ENCODE data around the gene LIN9.
"Not testable (repeated sequence)": the region's sequence is repeated elsewhere in the genome, so short reads cannot be mapped to it uniquely, and the experiment has no call there.

The LIN9 gene

GRCh38 chr1:226272233-226272902, 36.6 kb downstream of the LIN9 start:
- DNase-seq, result peak; percentile 17

DNA sequence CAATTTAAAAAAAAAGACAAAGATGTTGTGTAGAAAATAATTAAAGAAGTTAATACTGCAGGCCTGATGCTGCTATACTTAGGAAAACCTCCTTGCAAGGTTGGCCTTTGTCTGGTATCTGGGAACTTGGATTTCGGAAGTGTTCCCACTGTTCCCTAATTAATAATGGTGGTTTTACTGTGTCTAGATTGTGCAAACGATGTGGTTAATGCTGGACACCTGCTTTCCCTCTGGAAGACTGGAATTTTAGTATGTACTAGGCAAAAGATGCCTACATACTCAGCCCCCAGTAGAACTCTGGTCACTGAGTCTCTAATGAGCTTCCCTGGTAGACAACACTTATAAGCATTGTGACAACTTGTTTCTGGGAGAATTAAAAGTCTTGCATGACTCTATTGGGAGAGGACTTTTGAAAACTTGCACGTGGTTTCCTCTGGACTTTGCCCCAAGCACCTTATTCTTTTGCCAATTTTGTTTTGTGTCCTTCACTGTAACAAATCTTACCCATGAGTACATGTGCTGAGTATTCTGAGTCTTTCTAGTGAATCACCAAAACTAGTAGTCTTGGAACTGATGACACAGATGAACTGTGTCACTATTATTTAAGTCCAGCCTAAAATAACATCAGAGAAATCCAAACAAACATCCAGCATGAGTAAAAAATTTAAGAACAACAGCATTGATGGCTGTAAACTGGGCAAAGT, 40.4 kb downstream of the LIN9 start:
- peak; percentile 26 for DNase-seq

- DNase-seq, result no peak
Measured at GRCh38 chr1:226261818-226262217, 47.1 kb downstream of the LIN9 start.

GRCh38 chr1:226255380-226255779, 53.6 kb downstream of the LIN9 start:
- no peak for DNase-seq

GRCh38 chr1:226253933-226254332, 55.0 kb downstream of the LIN9 start:
- no peak for DNase-seq

DNA sequence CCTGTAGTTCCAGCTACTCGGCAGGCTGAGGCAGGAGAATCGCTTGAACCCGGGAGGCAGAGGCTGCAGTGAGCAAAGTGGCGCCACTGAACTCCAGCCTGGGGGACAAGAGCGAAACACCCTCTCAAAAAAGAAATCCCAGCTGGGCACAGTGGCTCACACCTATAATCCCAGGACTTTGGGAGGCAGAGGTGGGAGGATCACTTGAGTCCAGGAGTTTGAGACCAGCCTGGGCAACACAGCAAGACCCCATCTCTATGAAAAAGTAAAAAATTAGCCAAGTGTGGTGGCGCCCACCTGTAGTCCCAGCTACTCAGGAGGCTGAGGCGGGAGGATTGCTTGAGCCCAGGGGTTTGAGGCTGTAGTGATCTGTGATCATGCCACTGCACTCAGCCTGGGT, 56.1 kb downstream of the LIN9 start:
- not testable (repeated sequence) for DNase-seq

- no peak for DNase-seq
Measured at GRCh38 chr1:226250511-226250910, 58.5 kb downstream of the LIN9 start.

DNA sequence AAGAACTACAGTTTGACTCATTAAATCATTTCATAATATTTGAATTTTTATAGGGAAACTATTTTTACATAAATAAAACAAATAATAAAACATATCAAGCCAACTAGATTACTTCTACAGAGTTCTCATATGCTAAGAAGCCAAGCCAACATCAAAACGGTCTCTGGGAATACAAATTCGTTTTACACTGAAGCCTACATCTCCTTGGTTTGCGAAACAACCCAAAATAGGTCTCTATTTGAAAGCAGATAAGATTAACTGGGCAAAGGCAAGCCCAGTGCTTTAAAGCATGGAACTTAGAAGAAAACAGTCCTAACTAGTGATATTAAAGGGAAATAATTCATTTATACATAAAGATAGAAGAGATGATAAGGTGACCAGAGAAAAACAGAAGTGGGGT, 60.2 kb downstream of the LIN9 start:
- DNase-seq, result no peak

GRCh38 chr1:226248091-226248490, 60.9 kb downstream of the LIN9 start:
- DNase-seq, result no peak

DNA sequence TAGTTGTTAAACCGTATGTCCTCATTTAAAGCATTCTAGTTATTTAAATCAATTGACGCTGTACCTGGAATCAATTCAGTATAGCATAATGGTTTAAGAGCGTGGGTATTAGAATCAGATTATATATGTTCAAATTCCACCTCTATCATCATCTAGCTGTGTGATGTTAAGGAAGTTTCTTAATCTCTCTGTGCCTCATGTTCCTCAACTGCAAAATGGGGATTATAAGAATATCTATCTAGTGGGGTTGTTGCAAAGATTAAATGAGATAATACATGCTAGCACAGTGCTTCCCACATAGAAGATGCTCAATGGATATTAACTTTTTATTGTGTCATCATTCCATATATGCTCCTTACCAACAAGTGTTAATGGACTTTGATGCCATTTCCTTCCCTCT, 69.5 kb downstream of the LIN9 start:
- no peak for DNase-seq

- no peak for DNase-seq
Measured at GRCh38 chr1:226236826-226237225, 72.1 kb downstream of the LIN9 start.

GRCh38 chr1:226233806-226234205, 75.2 kb downstream of the LIN9 start:
- no peak for DNase-seq

- DNase-seq, result no peak
Measured at GRCh38 chr1:226233293-226233692, 75.7 kb downstream of the LIN9 start.

GRCh38 chr1:226226601-226227000, 82.4 kb downstream of the LIN9 start:
- no peak for DNase-seq

GRCh38 chr1:226223786-226224244, 85.1 kb downstream of the LIN9 start:
- no peak for DNase-seq

DNA sequence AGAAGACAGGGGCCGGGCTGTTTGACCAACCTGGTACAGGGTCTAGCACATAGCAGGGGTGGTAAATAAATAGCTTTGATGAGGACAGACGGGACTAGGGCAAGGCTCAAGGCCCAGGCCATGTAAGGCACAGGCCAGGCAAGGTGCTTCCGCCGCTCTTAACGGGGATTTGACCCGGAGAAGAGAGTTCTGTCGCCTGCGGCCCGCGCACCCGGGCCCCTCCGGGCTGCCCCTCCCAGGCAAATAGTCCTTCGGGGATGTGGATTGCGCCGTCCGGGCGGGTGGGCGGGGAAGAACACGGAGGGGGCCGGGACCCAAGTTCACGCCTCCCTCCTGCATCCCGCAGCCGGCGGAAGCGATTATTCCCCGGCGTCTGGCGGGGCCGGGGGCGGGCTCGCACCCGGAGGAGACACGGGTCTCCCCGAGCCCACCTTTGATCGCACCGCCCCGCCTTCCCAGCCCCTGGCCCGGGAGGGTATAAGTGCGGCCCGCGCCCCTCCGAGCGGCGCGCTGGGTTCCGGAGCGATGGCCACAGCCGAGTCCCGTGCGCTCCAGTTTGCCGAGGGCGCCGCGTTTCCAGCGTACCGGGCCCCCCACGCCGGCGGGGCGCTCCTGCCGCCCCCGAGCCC, 85.7 kb downstream of the LIN9 start, which contains the start of gene MIXL1:
Gene MIXL1, plus strand, starts transcription at position 508 of the 629 bp plus-strand sequence. Its CDS starts 18 bp downstream, at position 526.
- no peak for DNase-seq

DNA sequence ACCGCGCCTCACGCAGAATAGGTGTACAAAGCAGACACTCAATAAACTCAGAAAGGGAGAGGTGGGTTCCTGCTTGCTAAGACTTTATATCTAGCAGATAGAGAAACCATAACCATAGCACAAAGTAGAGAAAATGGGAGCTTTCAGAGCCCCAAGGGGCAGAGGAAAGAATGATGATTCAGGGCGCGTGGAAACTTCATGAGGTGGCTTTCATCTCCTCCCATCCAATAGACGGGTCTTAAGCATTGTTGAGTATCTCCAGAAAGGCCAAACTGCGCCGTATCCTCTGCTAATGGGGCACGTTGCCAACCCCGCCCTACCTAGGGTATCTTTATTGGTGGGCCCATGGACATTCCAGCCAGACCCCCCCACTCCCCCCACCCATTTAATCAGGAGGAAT, 86.3 kb downstream of the LIN9 start:
- no peak for DNase-seq

DNA sequence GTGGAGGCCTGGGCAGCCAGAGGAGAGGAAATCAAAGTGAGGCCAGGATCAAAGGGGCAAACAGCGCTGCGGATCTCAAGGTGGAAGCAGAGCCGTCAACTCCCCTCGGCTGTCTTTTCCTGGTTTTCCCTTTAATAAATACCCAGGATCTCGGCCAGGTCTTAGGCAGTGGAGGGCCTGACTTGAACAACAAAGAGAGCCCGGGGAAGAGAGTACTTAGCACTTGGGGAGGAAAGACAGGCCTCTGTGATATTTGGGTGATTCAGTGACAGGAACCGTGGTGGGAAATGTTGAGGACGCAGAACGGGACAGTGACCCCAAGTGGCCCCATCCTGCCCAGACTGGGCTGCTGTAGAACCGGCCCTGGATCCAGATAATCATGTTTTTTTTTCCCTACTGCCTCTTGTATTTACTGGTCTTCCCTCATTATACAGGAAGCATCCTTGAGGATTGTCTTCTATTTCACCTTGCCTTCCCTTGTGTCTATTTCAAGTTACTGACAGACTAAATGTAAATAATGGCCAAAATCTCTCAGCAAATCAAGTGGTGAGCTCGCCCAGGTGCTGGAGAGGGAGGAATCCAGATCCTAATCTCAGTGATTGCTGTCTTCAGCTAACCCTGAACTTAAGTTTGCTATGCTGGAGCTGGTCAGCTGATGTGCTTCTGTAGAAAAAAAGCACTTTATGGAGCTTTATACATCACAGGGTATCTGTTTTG, 88.3 kb downstream of the LIN9 start:
- no peak for DNase-seq

- no peak for DNase-seq
Measured at GRCh38 chr1:226217273-226217672, 91.7 kb downstream of the LIN9 start.

DNA sequence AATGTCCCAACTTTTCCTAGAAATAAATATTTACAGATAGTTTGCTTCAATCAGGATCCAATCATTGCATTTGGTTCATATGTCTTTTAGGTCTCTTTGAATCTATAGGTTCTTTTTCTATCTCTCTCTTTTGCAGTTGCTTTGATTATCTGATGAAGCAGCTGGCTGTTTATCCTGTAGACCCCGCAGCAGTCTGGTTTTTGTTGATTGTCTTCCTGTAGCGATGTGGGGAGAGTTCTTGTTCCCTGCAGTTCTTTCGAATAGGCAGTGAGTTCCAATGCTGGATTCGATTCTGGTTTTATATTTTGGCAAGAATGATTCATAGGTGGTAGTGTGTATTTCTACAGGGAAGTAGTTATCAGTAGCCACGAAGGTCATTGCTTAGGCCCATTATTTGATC, 92.9 kb downstream of the LIN9 start:
- no peak for DNase-seq

GRCh38 chr1:226215239-226215638, 93.7 kb downstream of the LIN9 start:
- no peak for DNase-seq

DNA sequence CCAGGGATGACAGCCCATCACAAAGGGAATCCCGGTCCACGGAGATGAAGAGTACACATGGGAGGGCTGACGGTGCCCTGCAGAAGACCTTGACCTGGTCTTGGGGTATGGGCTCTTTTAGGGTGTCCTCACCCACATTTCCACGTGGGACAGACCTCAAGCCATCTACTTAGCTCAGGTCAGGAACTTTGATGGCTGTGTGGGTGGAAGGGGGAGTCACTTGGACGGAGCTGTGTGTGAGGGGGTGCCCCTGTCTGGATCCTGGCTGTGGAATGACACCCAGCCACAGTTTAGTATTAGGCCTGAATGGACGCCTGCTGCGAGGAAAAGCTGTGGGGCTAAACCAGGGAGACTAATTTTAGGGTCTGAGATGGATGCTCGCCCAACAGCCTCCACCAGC, 96.4 kb downstream of the LIN9 start:
- no peak for DNase-seq

DNA sequence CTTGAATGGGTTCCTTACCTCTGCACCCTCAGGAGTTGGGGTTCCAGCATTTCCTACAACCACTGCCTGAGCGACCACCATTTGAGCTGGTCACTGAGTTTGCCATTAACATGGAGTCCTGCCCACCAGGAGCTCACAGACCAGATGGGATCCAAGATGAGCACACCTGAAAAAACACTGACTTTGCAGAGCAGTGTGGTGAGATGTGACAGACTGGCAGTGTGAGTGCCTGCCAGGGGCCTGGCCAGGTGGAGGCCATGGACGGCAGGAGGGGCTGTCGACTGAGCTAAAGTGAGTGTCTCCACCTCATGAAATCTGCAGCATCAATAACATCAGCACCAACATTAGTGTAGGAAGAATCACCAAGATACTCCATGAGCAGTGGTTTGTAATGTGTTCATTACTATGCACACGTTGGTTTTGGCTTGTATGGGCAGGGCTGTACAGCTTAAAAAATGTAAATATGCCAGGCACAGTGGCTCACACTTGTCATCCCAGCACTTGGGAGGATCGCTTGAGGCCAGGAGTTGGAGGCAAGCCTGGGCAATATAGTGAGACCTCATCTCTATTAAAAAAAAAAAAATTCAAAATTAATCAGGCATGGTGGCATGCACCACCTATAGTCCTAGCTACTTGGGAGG, 97.7 kb downstream of the LIN9 start:
- no peak for DNase-seq

Measured in fibroblast of skin of scalp (primary cell).